Measurements from ENCODE around the gene ZNF207.

GRCh38 chr17:32303781-32304288 is 46.1 kb upstream of the ZNF207 start:
- no peak for TF ChIP-seq CTCF (conservative IDR thresholded peaks at IDR 0.05 in 1 of 2, IDR thresholded peaks at IDR 0.05 in 1 of 2; ENCODE audit: extremely low read depth in 1 of 2, insufficient read depth in 1 of 2, low read depth in 1 of 2, low read length in 2 of 2)
- TF ChIP-seq EZH2 (IDR thresholded peaks at IDR 0.05; ENCODE audit: borderline replicate concordance, low read length), result no peak
